VCaP (cell line): ENCODE data around the gene GEMIN4.
"Not testable (repeated sequence)": the region's sequence is repeated elsewhere in the genome, so short reads cannot be mapped to it uniquely, and the experiment has no call there.

ENCODE experiments used
- H3K27ac ChIP-seq: fragments of 450-650 bp; 2 replicates; pipeline ENCODE4 v1.5.1; 2017
- CTCF ChIP-seq: fragments of 450-650 bp; conservative IDR thresholded peaks from 2 replicates; pipeline ENCODE4 v1.5.1; 2017; ENCODE audit warnings: mild to moderate bottlenecking, moderate library complexity

Gene GEMIN4

DNA sequence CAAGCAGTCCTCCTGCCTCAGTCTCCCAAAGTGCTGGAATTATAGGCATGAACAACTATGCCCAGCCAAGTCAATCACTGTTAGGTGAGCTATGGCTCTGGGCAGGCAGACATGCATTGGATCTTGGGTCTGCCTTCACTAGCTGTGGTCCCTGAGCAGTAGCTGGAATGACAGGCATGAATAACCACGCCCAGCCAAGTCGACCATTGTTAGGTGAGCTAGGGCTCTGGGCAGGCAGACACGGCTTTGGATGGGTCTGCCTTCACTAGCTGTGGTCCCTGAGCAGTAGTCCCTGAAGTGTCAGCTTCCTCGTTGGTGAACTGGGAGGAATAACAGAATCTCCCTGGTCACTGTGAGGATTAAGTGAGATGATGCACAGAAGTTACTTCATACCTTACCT, 36.5 kb upstream of the GEMIN4 start:
- H3K27ac ChIP-seq, result no peak overlapping the region
- TF ChIP-seq CTCF, result no peak

GRCh38 chr17:787641-788221, 35.7 kb upstream of the GEMIN4 start:
- no peak overlapping the region for H3K27ac ChIP-seq
- TF ChIP-seq CTCF, result no peak

DNA sequence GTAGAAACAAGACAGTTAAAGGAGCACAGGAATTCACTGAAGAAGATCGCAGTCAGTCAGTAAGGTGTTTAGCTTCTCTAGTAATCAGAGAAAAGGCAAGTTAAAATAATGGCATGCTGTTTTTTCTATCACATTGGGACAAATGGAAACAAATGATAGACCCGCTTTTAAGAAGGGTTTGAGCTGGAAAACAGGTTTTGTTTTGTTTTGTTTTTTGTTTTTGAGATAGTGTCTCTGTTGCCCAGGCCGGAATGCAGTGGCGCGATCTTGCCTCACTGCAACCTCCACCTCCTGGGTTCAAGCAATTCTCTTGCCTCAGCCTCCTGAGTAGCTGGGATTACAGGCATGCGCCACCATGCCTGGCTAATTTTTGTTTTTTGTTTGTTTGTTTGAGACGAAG, 33.8 kb upstream of the GEMIN4 start:
- not testable (repeated sequence) for H3K27ac ChIP-seq

DNA sequence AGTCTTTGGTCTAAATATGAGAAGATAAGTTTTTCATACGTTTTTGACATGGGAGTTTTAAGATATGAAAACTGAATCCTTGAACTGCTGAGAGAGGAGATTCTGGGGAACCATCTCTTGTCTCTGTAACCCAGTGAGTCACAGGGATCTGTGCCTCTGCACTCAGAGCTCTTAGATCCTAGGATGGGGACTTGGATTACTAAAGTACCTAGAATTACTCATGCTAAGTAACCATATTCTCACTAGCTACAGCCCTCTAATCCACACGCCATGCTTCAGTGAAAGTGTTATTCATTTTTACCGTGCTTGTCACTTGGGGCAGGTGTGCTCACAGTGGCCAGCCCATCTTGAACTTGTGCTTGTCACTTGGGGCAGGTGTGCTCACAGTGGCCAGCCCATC, 32.1 kb upstream of the GEMIN4 start:
- H3K27ac ChIP-seq, result no peak overlapping the region
- no peak for TF ChIP-seq CTCF

GRCh38 chr17:781805-782731, 30.0 kb upstream of the GEMIN4 start, which contains the start of the genes GLOD4 and MRM3:
GLOD4 (minus strand) TSS chr17:782280; CDS start chr17:782255, 25 bp downstream.
MRM3 (plus strand) TSS chr17:782353; CDS start chr17:782379, 26 bp downstream.
- 0 out of 2 replicates have a peak, but pooled peaks have one; percentile 9 for TF ChIP-seq CTCF
- H3K27ac ChIP-seq, result peak within 1 kb of the TSS; percentile 95

DNA sequence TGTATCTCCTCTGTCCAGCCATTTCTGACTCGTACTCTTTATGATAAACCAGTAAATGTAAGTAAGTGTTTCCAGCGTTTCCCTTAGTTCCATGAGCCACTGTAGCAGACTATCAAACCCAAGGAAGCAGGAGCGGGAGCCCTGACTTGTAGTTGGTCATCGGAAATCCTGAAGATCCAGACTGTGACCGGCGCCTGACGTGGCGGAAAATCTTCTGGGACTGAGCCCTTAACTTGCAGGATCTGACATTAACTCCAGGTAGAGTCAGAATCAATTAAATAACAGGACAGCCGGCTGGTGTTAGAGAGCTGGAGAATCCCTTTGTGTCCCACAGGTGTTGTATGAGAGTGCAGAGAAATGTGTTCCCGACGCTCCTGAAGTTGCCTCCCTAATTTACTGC, 26.0 kb upstream of the GEMIN4 start:
- H3K27ac ChIP-seq, result no peak overlapping the region
- no peak for TF ChIP-seq CTCF

GRCh38 chr17:774313-774584, 22.2 kb upstream of the GEMIN4 start:
- no peak for TF ChIP-seq CTCF
- H3K27ac ChIP-seq, result no peak overlapping the region
